Astrocyte (in vitro differentiated cells and primary cell): ENCODE measurements around the gene DOCK10. TPM values are rescaled to one million over a fixed set of nuclear protein-coding genes. Genes with fewer than 3 reads are reported as not detected.

Experiments
- DNase-seq: peaks from one replicate; pipeline ENCODE4 v3.0.0-alpha.2; 2010; ENCODE audit warnings: low read depth
- FAIRE-seq: peaks from 2 replicates; lab custom pipeline; 2011; peaks lifted over from hg19 to GRCh38; lab: Jason Lieb, UNC
- H2AFZ ChIP-seq: 2 replicates; pipeline ENCODE4 v1.6.0; 2012; ENCODE audit warnings: low read depth, low read length, inconsistent platforms
- H3K27ac ChIP-seq: 2 replicates; pipeline ENCODE4 v1.5.1; 2011; ENCODE audit warnings: low read depth, low read length, inconsistent platforms
- H3K27me3 ChIP-seq: 2 replicates; pipeline ENCODE4 v1.6.0; 2011; ENCODE audit warnings: low read length, inconsistent platforms; ENCODE audit not compliant: insufficient read depth
- H3K36me3 ChIP-seq: 2 replicates; pipeline ENCODE4 v1.5.1; 2011; ENCODE audit warnings: low read length, inconsistent platforms; ENCODE audit not compliant: insufficient read depth
- H3K4me1 ChIP-seq: 2 replicates; pipeline ENCODE4 v1.5.1; 2011; ENCODE audit warnings: low read length, inconsistent platforms; ENCODE audit not compliant: insufficient read depth
- H3K4me2 ChIP-seq: 2 replicates; pipeline ENCODE4 v1.6.0; 2012; ENCODE audit warnings: low read length, inconsistent platforms
- H3K4me3 ChIP-seq: 2 replicates; pipeline ENCODE4 v1.5.1; 2011; ENCODE audit warnings: low read depth, mild to moderate bottlenecking, low read length, inconsistent platforms; ENCODE audit not compliant: insufficient read depth
- H3K79me2 ChIP-seq: 2 replicates; pipeline ENCODE4 v1.6.0; 2012; ENCODE audit warnings: mild to moderate bottlenecking, low read length, inconsistent platforms; ENCODE audit not compliant: insufficient read depth
- H3K9ac ChIP-seq: 2 replicates; pipeline ENCODE4 v1.6.0; 2012; ENCODE audit warnings: mild to moderate bottlenecking, low read length, inconsistent platforms
- H3K9me3 ChIP-seq: 2 replicates; pipeline ENCODE4 v1.5.1; 2012; ENCODE audit warnings: low read depth, mild to moderate bottlenecking, low read length, inconsistent platforms; ENCODE audit not compliant: insufficient read depth
- H4K20me1 ChIP-seq: 2 replicates; pipeline ENCODE4 v1.6.0; 2012; ENCODE audit warnings: low read length, inconsistent platforms; ENCODE audit not compliant: insufficient read depth
- H3K27ac Mint-ChIP-seq: one replicate; pipeline ENCODE4 v1.8.0; 2021; ENCODE audit warnings: mild to moderate bottlenecking, mixed read lengths; ENCODE audit not compliant: unreplicated experiment
- H3K27me3 Mint-ChIP-seq: one replicate; pipeline ENCODE4 v1.8.0; 2021; ENCODE audit warnings: low read depth, mixed read lengths; ENCODE audit not compliant: unreplicated experiment
- H3K36me3 Mint-ChIP-seq: one replicate; pipeline ENCODE4 v1.8.0; 2021; ENCODE audit warnings: low read depth, mixed read lengths; ENCODE audit not compliant: unreplicated experiment
- H3K4me1 Mint-ChIP-seq: one replicate; pipeline ENCODE4 v1.8.0; 2021; ENCODE audit warnings: low read depth, mixed read lengths; ENCODE audit not compliant: unreplicated experiment
- H3K4me3 Mint-ChIP-seq: one replicate; pipeline ENCODE4 v1.8.0; 2021; ENCODE audit warnings: mild to moderate bottlenecking, moderate library complexity, mixed read lengths; ENCODE audit not compliant: unreplicated experiment
- H3K9me3 Mint-ChIP-seq: one replicate; pipeline ENCODE4 v1.8.0; 2021; ENCODE audit warnings: mild to moderate bottlenecking, mixed read lengths; ENCODE audit not compliant: unreplicated experiment
- CTCF ChIP-seq: IDR thresholded peaks from 2 replicates; pipeline ENCODE4 v1.5.1; 2011; ENCODE audit warnings: low read depth, mild to moderate bottlenecking, inconsistent platforms, low read length, moderate library complexity; ENCODE audit not compliant: insufficient read depth
- EZH2 ChIP-seq: IDR thresholded peaks from 2 replicates; pipeline ENCODE4 v1.6.1; 2012; ENCODE audit warnings: mild to moderate bottlenecking, low read length, inconsistent platforms; ENCODE audit not compliant: insufficient read depth
- total RNA-seq: library from RNA; stranded (reverse); gene quantifications from 2 replicates; pipeline ENCODE4 v1.2.1, GENCODE V29; 2021

DOCK10 gene
- total RNA-seq, 1 donor from 2014 or later: 7.7 TPM

GRCh38 chr2:224969633-224970260 is 72.5 kb downstream of the DOCK10 start:
- Mint-ChIP-seq H3K4me3 (no peak overlapping the region), H3K27ac (no peak overlapping the region), H3K4me1 (peaks cover 8% of the 10 kb centered on the region), H3K9me3 (no peaks in the 10 kb centered on the region), H3K36me3 (no peaks in the 10 kb centered on the region), H3K27me3 (no peaks in the 10 kb centered on the region)
- no peaks in the 10 kb centered on the region for H3K79me2 ChIP-seq
- no peaks in the 10 kb centered on the region for H3K4me1 ChIP-seq
- H3K36me3 ChIP-seq: no peaks in the 10 kb centered on the region
- peaks cover 3% of the 10 kb centered on the region for H4K20me1 ChIP-seq
- no peaks in the 10 kb centered on the region for H3K9me3 ChIP-seq
- no peak for TF ChIP-seq EZH2
- no peak for TF ChIP-seq CTCF
- H3K27me3 ChIP-seq: no peaks in the 10 kb centered on the region
- no peak overlapping the region for H2AFZ ChIP-seq
- no peak overlapping the region for H3K27ac ChIP-seq
- no peak overlapping the region for H3K9ac ChIP-seq
- H3K4me2 ChIP-seq: no peak overlapping the region
- FAIRE-seq (no peak), DNase-seq (no peak)
- H3K4me3 ChIP-seq: no peak overlapping the region

GRCh38 chr2:224969095-224969494 is 73.2 kb downstream of the DOCK10 start:
- Histone ChIP-seq H2AFZ (no peak overlapping the region), H3K79me2 (no peaks in the 10 kb centered on the region), H3K4me1 (no peaks in the 10 kb centered on the region), H3K27ac (no peak overlapping the region), H4K20me1 (peaks cover 3% of the 10 kb centered on the region), H3K9me3 (no peaks in the 10 kb centered on the region), H3K9ac (no peak overlapping the region), H3K27me3 (no peaks in the 10 kb centered on the region), H3K36me3 (no peaks in the 10 kb centered on the region), H3K4me2 (no peak overlapping the region), H3K4me3 (no peak overlapping the region)
- H3K27ac Mint-ChIP-seq: no peak overlapping the region
- H3K27me3 Mint-ChIP-seq: no peaks in the 10 kb centered on the region
- peaks cover 8% of the 10 kb centered on the region for H3K4me1 Mint-ChIP-seq
- no peaks in the 10 kb centered on the region for H3K9me3 Mint-ChIP-seq
- DNase-seq (no peak), FAIRE-seq (no peak)
- no peak overlapping the region for H3K4me3 Mint-ChIP-seq
- H3K36me3 Mint-ChIP-seq: no peaks in the 10 kb centered on the region
- TF ChIP-seq EZH2 (no peak), CTCF (no peak)

GRCh38 chr2:224968051-224968450 is 74.2 kb downstream of the DOCK10 start:
- H3K9me3 Mint-ChIP-seq: no peaks in the 10 kb centered on the region
- Histone ChIP-seq H3K9ac (no peak overlapping the region), H3K36me3 (no peaks in the 10 kb centered on the region), H3K27ac (no peak overlapping the region), H3K4me1 (no peaks in the 10 kb centered on the region), H3K9me3 (no peaks in the 10 kb centered on the region), H3K79me2 (no peaks in the 10 kb centered on the region), H2AFZ (no peak overlapping the region), H3K4me2 (peak overlapping the region; percentile 40), H4K20me1 (peaks cover under 1% of the 10 kb centered on the region), H3K27me3 (no peaks in the 10 kb centered on the region), H3K4me3 (no peak overlapping the region)
- H3K36me3 Mint-ChIP-seq: no peaks in the 10 kb centered on the region
- H3K27ac Mint-ChIP-seq: no peak overlapping the region
- FAIRE-seq: no peak
- no peak for TF ChIP-seq EZH2
- no peak for TF ChIP-seq CTCF
- peaks cover under 1% of the 10 kb centered on the region for H3K4me1 Mint-ChIP-seq
- H3K27me3 Mint-ChIP-seq: no peaks in the 10 kb centered on the region
- DNase-seq: no peak
- H3K4me3 Mint-ChIP-seq: no peak overlapping the region
